ACC112 (cell line): ENCODE data around the gene ALDH2.

Source experiments
- H2AFZ ChIP-seq: fragments of 200-600 bp; sonication (generic); one replicate; pipeline ENCODE4 v1.6.0; 2017; ENCODE audit warnings: antibody characterized with exemption, low read length; ENCODE audit not compliant: unreplicated experiment
- H3K27ac ChIP-seq: fragments of 200-600 bp; sonication (generic); 2 replicates; pipeline ENCODE4 v1.5.1; 2014; ENCODE audit warnings: low read depth, mild to moderate bottlenecking, antibody characterized with exemption, low read length, moderate library complexity
- H3K27me3 ChIP-seq: fragments of 200-600 bp; sonication (generic); 2 replicates; pipeline ENCODE4 v1.6.1; 2014; ENCODE audit warnings: mild to moderate bottlenecking, antibody characterized with exemption, low read length, moderate library complexity, mixed read lengths; ENCODE audit not compliant: insufficient read depth
- H3K36me3 ChIP-seq: fragments of 200-600 bp; sonication (generic); 2 replicates; pipeline ENCODE4 v1.6.1; 2016; ENCODE audit warnings: mild to moderate bottlenecking, antibody characterized with exemption, low read length, moderate library complexity, mixed read lengths; ENCODE audit not compliant: insufficient read depth
- H3K4me1 ChIP-seq: fragments of 200-600 bp; sonication (generic); one replicate; pipeline ENCODE4 v1.6.1; 2016; ENCODE audit warnings: low read length, mixed read lengths; ENCODE audit not compliant: insufficient read depth, unreplicated experiment, control insufficient read depth
- H3K4me3 ChIP-seq: fragments of 200-600 bp; sonication (generic); 2 replicates; pipeline ENCODE4 v1.5.1; 2014; ENCODE audit warnings: mild to moderate bottlenecking, low read depth, low read length
- H3K79me2 ChIP-seq: fragments of 200-600 bp; sonication (generic); one replicate; pipeline ENCODE4 v1.6.0; 2016; ENCODE audit warnings: low read length; ENCODE audit not compliant: control insufficient read depth, unreplicated experiment, insufficient read depth

The ALDH2 gene

DNA sequence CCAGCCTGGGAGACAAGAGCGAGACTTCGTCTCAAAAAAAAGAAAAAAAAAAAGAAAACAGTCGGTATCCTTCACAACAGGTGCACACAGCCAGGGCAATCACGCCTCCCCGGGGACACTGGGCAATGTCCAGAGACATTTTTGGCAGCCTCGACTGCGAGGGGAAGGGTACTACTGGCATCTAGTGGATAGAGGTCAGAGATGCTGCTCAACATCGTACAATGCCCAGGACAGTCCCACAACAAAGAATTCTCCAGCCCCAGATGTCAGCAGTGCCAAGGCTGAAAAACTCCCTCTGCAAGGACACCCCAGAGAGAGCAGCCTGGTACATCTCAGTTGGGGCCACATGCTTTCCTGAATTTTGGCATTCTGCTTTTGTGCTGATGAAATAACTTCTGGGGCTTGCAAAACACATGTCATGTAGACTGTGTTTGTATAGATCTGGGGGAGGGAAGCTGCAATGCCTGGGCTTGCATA is 21.5 kb downstream of the ALDH2 start:
- H2AFZ ChIP-seq = no peak overlapping the region
- H3K4me1 ChIP-seq = peaks cover 11% of the 10 kb centered on the region
- no peak overlapping the region for H3K27ac ChIP-seq
- no peaks in the 10 kb centered on the region for H3K79me2 ChIP-seq
- H3K27me3 ChIP-seq = no peaks in the 10 kb centered on the region
- H3K4me3 ChIP-seq = no peak overlapping the region
- no peaks in the 10 kb centered on the region; the same call in 1 of the 2 replicates for H3K36me3 ChIP-seq

DNA sequence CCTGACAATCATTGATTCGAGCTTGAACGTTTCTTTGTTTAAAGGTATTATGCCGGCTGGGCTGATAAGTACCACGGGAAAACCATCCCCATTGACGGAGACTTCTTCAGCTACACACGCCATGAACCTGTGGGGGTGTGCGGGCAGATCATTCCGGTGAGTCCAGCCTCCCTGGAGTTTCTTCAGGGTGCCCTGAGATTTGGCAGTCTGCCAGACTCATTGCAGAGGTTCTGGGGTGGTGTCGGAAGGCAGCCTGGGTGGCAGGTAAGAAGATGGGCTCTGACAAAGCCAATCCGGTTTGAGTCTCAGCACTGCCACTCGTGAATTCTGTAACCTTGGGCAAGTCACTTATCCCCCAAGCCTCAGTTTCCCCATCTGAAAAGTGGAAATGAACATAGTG is 23.0 kb downstream of the ALDH2 start:
- Histone ChIP-seq H3K4me1 (peaks cover 11% of the 10 kb centered on the region), H3K36me3 (no peaks in the 10 kb centered on the region; the same call in 1 of the 2 replicates), H3K79me2 (no peaks in the 10 kb centered on the region)

DNA sequence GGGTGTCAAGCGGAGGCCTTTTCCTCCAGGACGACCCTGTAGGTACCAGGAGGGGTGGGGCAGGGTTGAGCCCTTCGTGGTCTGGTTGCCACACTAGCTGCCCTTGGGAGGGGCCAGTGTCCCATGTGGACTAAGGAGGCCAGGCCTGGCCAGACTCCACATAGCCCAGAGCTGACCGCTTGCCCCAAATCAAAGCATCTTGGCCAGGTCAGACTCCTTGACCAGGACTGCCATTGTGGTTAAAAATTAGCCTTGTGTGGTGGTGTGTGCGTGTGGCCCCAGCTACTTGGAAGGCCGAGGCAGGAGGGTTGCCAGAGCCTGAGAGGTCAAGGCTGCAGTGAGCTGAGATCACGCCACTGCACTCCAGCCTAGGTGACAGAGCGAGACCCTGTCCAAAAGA is 24.8 kb downstream of the ALDH2 start:
- no peak overlapping the region for H3K27ac ChIP-seq
- no peaks in the 10 kb centered on the region for H3K27me3 ChIP-seq
- no peak overlapping the region for H3K4me3 ChIP-seq
- no peak overlapping the region for H2AFZ ChIP-seq
- H3K79me2 ChIP-seq = no peaks in the 10 kb centered on the region
- H3K4me1 ChIP-seq = peaks cover 7% of the 10 kb centered on the region
- H3K36me3 ChIP-seq = no peaks in the 10 kb centered on the region; the same call in 1 of the 2 replicates

More for the DNA sequence above, 23.0 kb downstream of the ALDH2 start:
- Histone ChIP-seq H3K27ac (no peak overlapping the region), H3K4me3 (no peak overlapping the region), H2AFZ (no peak overlapping the region), H3K27me3 (no peaks in the 10 kb centered on the region)

DNA sequence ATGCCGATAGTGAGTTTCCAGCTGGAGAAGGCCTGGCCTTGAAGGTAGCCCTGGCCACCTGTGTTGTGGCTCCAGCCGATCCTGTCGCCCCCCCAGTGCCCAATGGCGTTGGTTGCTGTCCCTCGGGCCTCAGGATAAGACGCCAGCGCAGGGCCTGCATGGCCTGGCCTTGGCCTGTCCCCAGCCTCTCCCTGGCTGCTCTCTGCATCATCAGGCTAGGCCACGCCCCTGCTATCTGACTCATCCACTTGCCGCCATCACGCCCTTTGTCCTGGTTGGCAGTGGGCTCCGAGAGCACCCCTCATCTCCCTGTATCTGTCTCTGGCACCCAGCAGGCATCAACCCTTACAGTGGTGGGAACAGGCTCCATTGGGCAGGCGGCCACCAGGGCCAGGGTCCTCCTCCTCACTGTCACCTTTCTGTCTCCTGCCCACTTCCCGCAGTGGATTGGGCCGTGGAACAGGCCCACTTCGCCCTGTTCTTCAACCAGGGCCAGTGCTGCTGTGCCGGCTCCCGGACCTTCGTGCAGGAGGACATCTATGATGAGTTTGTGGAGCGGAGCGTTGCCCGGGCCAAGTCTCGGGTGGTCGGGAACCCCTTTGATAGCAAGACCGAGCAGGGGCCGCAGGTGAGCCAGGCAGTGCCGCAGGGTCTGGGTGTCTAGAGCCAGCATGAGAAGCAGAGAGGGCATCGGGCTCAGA is 25.6 kb downstream of the ALDH2 start:
- Histone ChIP-seq H3K27me3 (no peaks in the 10 kb centered on the region), H2AFZ (no peak overlapping the region), H3K4me3 (no peak overlapping the region), H3K27ac (no peak overlapping the region), H3K79me2 (no peaks in the 10 kb centered on the region), H3K36me3 (no peaks in the 10 kb centered on the region; the same call in 1 of the 2 replicates), H3K4me1 (peaks cover 7% of the 10 kb centered on the region)

DNA sequence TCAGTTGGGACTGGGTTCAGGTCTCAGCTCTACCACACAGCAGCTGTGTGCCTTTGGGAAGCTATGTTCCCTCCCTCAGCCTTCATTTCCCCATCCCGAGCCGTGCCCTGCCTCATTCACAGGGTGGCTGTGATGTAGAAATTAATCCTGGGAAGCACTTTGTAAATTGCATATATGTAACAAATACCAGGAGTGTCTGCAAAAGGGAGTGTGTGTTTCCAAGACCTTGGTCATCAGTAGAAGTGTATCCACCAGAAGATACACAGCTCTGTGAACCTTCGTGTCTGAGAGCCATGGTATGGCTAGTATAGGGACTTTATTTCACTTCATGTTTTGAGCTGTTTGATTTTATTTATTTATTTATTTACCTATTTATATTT is 26.1 kb downstream of the ALDH2 start:
- H3K27ac ChIP-seq = no peak overlapping the region
- H3K79me2 ChIP-seq = no peaks in the 10 kb centered on the region
- H3K27me3 ChIP-seq = no peaks in the 10 kb centered on the region
- no peaks in the 10 kb centered on the region; the same call in 1 of the 2 replicates for H3K36me3 ChIP-seq
- H3K4me1 ChIP-seq = peaks cover 7% of the 10 kb centered on the region
- no peak overlapping the region for H3K4me3 ChIP-seq
- H2AFZ ChIP-seq = no peak overlapping the region

DNA sequence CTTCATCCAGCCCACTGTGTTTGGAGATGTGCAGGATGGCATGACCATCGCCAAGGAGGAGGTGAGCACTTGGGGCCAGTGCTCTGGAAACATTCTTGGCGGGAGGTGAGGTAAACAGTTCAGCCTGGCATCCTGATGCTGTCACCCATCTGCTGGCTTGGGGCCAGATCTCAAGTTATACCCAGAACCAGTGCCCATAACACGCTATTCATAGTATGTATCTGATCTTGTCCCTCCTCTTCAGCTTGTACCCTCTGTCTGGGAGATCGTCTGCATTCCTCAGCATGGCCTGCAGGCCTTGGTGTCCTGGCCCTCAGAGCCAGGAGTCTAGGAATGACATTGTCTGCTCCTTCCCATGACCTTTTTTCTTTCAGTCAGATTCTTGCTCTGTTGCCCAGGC is 31.4 kb downstream of the ALDH2 start:
- H3K79me2 ChIP-seq = no peaks in the 10 kb centered on the region
- no peak overlapping the region for H3K4me3 ChIP-seq
- H3K27me3 ChIP-seq = no peaks in the 10 kb centered on the region
- no peak overlapping the region for H2AFZ ChIP-seq
- 0 out of 2 replicates have a peak, but pooled peaks cover 3% of the 10 kb centered on the region for H3K36me3 ChIP-seq
- no peaks in the 10 kb centered on the region for H3K4me1 ChIP-seq
- no peak overlapping the region for H3K27ac ChIP-seq

DNA sequence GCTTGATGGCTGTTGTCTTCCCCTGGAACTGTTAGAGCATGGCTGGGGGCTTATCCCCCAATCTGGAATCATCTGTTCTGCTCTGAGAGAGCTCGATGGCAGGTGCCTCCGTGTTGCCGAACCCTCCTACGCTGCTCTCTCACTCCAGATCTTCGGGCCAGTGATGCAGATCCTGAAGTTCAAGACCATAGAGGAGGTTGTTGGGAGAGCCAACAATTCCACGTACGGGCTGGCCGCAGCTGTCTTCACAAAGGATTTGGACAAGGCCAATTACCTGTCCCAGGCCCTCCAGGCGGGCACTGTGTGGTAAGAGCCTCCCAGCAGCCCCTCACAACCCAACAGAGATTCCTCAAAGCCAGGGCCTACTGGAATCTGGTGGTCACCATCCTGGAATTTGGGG is 33.0 kb downstream of the ALDH2 start:
- Histone ChIP-seq H3K79me2 (no peaks in the 10 kb centered on the region), H2AFZ (no peak overlapping the region), H3K27ac (no peak overlapping the region), H3K4me1 (no peaks in the 10 kb centered on the region), H3K4me3 (no peak overlapping the region), H3K27me3 (no peaks in the 10 kb centered on the region), H3K36me3 (0 out of 2 replicates have a peak, but pooled peaks cover 3% of the 10 kb centered on the region)

DNA sequence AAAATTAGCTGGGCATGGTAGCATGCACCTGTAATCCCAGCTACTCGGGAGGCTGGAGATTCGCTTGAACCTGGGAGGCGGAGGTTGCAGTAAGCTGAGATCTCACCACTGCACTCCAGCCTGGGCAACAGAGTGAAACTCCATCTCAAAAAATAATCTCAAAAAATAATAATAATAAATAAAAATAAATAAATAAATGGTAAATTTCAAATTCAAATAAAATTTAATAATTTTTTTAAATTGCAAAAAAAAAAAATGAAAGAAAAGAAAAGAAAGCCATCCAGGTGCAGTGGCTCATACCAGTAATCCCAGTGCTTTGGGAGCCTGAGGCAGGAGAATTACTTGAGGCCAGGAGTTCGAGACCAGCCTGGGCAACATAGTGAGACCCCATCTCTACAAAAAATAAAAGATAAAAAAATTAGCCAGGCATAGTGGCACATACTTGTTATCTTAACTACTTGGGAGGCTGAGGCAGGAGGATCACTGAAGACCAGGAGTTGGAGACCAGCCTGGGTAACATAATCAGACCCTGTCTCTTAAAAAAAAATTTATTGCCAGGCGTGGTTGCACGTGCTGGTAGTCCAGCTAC is 36.4 kb downstream of the ALDH2 start:
- Histone ChIP-seq H3K4me3 (no peak overlapping the region), H2AFZ (no peak overlapping the region), H3K4me1 (no peaks in the 10 kb centered on the region), H3K27me3 (no peaks in the 10 kb centered on the region), H3K36me3 (0 out of 2 replicates have a peak, but pooled peaks cover 3% of the 10 kb centered on the region), H3K27ac (no peak overlapping the region), H3K79me2 (no peaks in the 10 kb centered on the region)

DNA sequence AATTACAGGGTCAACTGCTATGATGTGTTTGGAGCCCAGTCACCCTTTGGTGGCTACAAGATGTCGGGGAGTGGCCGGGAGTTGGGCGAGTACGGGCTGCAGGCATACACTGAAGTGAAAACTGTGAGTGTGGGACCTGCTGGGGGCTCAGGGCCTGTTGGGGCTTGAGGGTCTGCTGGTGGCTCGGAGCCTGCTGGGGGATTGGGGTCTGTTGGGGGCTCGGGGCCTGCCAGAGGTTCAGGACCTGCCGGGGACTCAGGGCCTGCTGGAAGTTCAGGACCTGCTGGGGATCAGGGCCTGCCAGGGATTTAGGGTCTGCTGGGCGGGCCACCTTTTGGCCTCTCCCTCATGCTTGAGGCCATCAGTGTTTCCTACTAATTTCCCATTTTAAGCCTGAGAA is 37.1 kb downstream of the ALDH2 start:
- Histone ChIP-seq H3K79me2 (no peaks in the 10 kb centered on the region), H3K27me3 (no peaks in the 10 kb centered on the region), H3K27ac (no peak overlapping the region), H2AFZ (no peak overlapping the region), H3K4me3 (no peak overlapping the region), H3K36me3 (0 out of 2 replicates have a peak, but pooled peaks cover 3% of the 10 kb centered on the region), H3K4me1 (no peaks in the 10 kb centered on the region)

DNA sequence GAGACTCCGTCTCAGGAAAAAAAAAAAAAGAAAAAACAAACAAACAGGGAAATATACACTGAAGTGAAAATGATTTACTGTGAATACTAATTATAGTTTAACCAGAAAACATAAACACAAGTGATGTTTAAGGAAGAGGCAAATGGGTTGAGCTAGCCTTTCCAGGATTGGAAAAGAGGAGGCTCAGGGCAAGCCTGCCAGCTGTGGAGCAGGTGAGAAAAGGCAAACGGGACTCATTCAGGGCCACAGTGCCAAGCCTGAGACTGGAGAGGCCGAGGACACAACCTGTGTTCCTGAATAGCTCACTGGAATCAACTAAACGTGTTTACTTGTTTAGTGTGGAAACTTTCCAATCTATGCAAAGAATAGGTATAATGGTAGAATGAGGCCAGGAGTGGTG is 39.6 kb downstream of the ALDH2 start:
- H3K27ac ChIP-seq = no peak overlapping the region
- H3K4me3 ChIP-seq = no peak overlapping the region
- no peaks in the 10 kb centered on the region for H3K27me3 ChIP-seq
- H3K79me2 ChIP-seq = no peaks in the 10 kb centered on the region
- no peaks in the 10 kb centered on the region for H3K36me3 ChIP-seq
- H2AFZ ChIP-seq = no peak overlapping the region
- H3K4me1 ChIP-seq = no peaks in the 10 kb centered on the region

DNA sequence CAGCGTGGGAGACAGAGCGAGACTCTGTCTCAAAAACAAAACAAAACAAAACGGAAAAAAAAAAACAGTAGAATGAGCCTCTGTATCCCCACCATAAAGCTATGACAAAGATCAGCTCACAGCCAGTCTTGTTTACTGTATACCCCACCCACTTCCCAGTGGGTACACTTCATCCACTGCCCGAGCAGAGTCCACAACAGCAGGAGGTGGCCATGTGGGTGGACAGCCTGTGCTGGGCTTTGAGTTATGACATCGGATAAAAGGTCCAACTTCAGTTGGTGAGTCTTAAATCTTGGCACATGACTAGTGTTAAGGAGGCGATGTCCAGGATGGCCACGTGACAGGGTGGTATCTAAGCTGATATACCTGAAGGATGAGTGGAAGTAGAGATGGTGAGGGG is 40.5 kb downstream of the ALDH2 start:
- no peak overlapping the region for H3K4me3 ChIP-seq
- no peaks in the 10 kb centered on the region for H3K4me1 ChIP-seq
- H2AFZ ChIP-seq = no peak overlapping the region
- H3K27ac ChIP-seq = no peak overlapping the region
- no peaks in the 10 kb centered on the region for H3K27me3 ChIP-seq
- H3K79me2 ChIP-seq = no peaks in the 10 kb centered on the region
- H3K36me3 ChIP-seq = no peaks in the 10 kb centered on the region
